ACC112 (cell line): Measurements from ENCODE around the gene CAPN13.

Source experiments
- H2AFZ ChIP-seq: fragments of 200-600 bp; sonication (generic); one replicate; pipeline ENCODE4 v1.6.0; 2017; ENCODE audit warnings: antibody characterized with exemption, low read length; ENCODE audit not compliant: unreplicated experiment
- H3K27ac ChIP-seq: fragments of 200-600 bp; sonication (generic); 2 replicates; pipeline ENCODE4 v1.5.1; 2014; ENCODE audit warnings: low read depth, mild to moderate bottlenecking, antibody characterized with exemption, low read length, moderate library complexity
- H3K27me3 ChIP-seq: fragments of 200-600 bp; sonication (generic); 2 replicates; pipeline ENCODE4 v1.6.1; 2014; ENCODE audit warnings: mild to moderate bottlenecking, antibody characterized with exemption, low read length, moderate library complexity, mixed read lengths; ENCODE audit not compliant: insufficient read depth
- H3K36me3 ChIP-seq: fragments of 200-600 bp; sonication (generic); 2 replicates; pipeline ENCODE4 v1.6.1; 2016; ENCODE audit warnings: mild to moderate bottlenecking, antibody characterized with exemption, low read length, moderate library complexity, mixed read lengths; ENCODE audit not compliant: insufficient read depth
- H3K4me1 ChIP-seq: fragments of 200-600 bp; sonication (generic); one replicate; pipeline ENCODE4 v1.6.1; 2016; ENCODE audit warnings: low read length, mixed read lengths; ENCODE audit not compliant: insufficient read depth, unreplicated experiment, control insufficient read depth
- H3K4me3 ChIP-seq: fragments of 200-600 bp; sonication (generic); 2 replicates; pipeline ENCODE4 v1.5.1; 2014; ENCODE audit warnings: mild to moderate bottlenecking, low read depth, low read length
- H3K79me2 ChIP-seq: fragments of 200-600 bp; sonication (generic); one replicate; pipeline ENCODE4 v1.6.0; 2016; ENCODE audit warnings: low read length; ENCODE audit not compliant: control insufficient read depth, unreplicated experiment, insufficient read depth

The CAPN13 gene

GRCh38 chr2:30710461-30710860 is 96.8 kb downstream of the CAPN13 start:
- Histone ChIP-seq H3K36me3 (no peaks in the 10 kb centered on the region), H3K4me3 (no peak overlapping the region), H3K27ac (no peak overlapping the region), H3K79me2 (no peaks in the 10 kb centered on the region), H3K4me1 (no peaks in the 10 kb centered on the region), H3K27me3 (no peaks in the 10 kb centered on the region), H2AFZ (no peak overlapping the region)

- H3K27ac ChIP-seq: no peak overlapping the region
- H3K4me3 ChIP-seq: no peak overlapping the region
- no peaks in the 10 kb centered on the region for H3K79me2 ChIP-seq
- H3K27me3 ChIP-seq: no peaks in the 10 kb centered on the region
- H3K36me3 ChIP-seq: no peaks in the 10 kb centered on the region
- H3K4me1 ChIP-seq: no peaks in the 10 kb centered on the region
- H2AFZ ChIP-seq: no peak overlapping the region
Observed at GRCh38 chr2:30710016-30710415, 97.2 kb downstream of the CAPN13 start.

GRCh38 chr2:30709516-30709915 is 97.7 kb downstream of the CAPN13 start:
- no peak overlapping the region for H2AFZ ChIP-seq
- no peaks in the 10 kb centered on the region for H3K79me2 ChIP-seq
- no peak overlapping the region for H3K27ac ChIP-seq
- no peaks in the 10 kb centered on the region for H3K4me1 ChIP-seq
- no peak overlapping the region for H3K4me3 ChIP-seq
- H3K36me3 ChIP-seq: no peaks in the 10 kb centered on the region
- H3K27me3 ChIP-seq: no peaks in the 10 kb centered on the region

GRCh38 chr2:30708491-30709290 is 98.6 kb downstream of the CAPN13 start:
- H3K4me1 ChIP-seq: no peaks in the 10 kb centered on the region
- no peak overlapping the region for H2AFZ ChIP-seq
- H3K27ac ChIP-seq: no peak overlapping the region
- H3K27me3 ChIP-seq: peaks cover under 1% of the 10 kb centered on the region; the same call in 1 of the 2 replicates
- H3K4me3 ChIP-seq: no peak overlapping the region
- no peaks in the 10 kb centered on the region for H3K36me3 ChIP-seq
- H3K79me2 ChIP-seq: no peaks in the 10 kb centered on the region

GRCh38 chr2:30707304-30707903 is 99.8 kb downstream of the CAPN13 start:
- Histone ChIP-seq H3K36me3 (no peaks in the 10 kb centered on the region), H3K4me3 (no peak overlapping the region), H3K79me2 (no peaks in the 10 kb centered on the region), H2AFZ (no peak overlapping the region), H3K4me1 (no peaks in the 10 kb centered on the region), H3K27ac (no peak overlapping the region), H3K27me3 (peaks cover 9% of the 10 kb centered on the region; the same call in 1 of the 2 replicates)

GRCh38 chr2:30706534-30707303 is 100.5 kb downstream of the CAPN13 start:
- H3K27ac ChIP-seq: no peak overlapping the region
- no peak overlapping the region for H2AFZ ChIP-seq
- H3K4me1 ChIP-seq: no peaks in the 10 kb centered on the region
- H3K27me3 ChIP-seq: peaks cover 14% of the 10 kb centered on the region; the same call in 1 of the 2 replicates
- H3K36me3 ChIP-seq: no peaks in the 10 kb centered on the region
- no peak overlapping the region for H3K4me3 ChIP-seq
- H3K79me2 ChIP-seq: no peaks in the 10 kb centered on the region

- H3K4me1 ChIP-seq: no peaks in the 10 kb centered on the region
- H3K36me3 ChIP-seq: no peaks in the 10 kb centered on the region
- no peak overlapping the region for H3K4me3 ChIP-seq
- H2AFZ ChIP-seq: no peak overlapping the region
- no peak overlapping the region for H3K27ac ChIP-seq
- H3K27me3 ChIP-seq: peaks cover 14% of the 10 kb centered on the region; the same call in 1 of the 2 replicates
- no peaks in the 10 kb centered on the region for H3K79me2 ChIP-seq
Observed at GRCh38 chr2:30705711-30706533, 101.3 kb downstream of the CAPN13 start.

- H3K27me3 ChIP-seq: peaks cover 14% of the 10 kb centered on the region; the same call in 1 of the 2 replicates
- H3K4me1 ChIP-seq: no peaks in the 10 kb centered on the region
- H2AFZ ChIP-seq: no peak overlapping the region
- H3K4me3 ChIP-seq: no peak overlapping the region
- H3K36me3 ChIP-seq: no peaks in the 10 kb centered on the region
- H3K79me2 ChIP-seq: no peaks in the 10 kb centered on the region
- H3K27ac ChIP-seq: no peak overlapping the region
Observed at GRCh38 chr2:30705056-30705455, 102.2 kb downstream of the CAPN13 start.

- H3K4me1 ChIP-seq: no peaks in the 10 kb centered on the region
- no peak overlapping the region for H3K27ac ChIP-seq
- H2AFZ ChIP-seq: no peak overlapping the region
- no peaks in the 10 kb centered on the region for H3K79me2 ChIP-seq
- H3K4me3 ChIP-seq: no peak overlapping the region
- H3K36me3 ChIP-seq: no peaks in the 10 kb centered on the region
- peaks cover 14% of the 10 kb centered on the region; the same call in 1 of the 2 replicates for H3K27me3 ChIP-seq
Observed at GRCh38 chr2:30704309-30705020, 102.8 kb downstream of the CAPN13 start.
